MCF 10A (cell line): ENCODE results near the gene IL1RL2. TPM values are rescaled to one million over a fixed set of nuclear protein-coding genes. Genes with fewer than 3 reads are reported as not detected.

ENCODE experiments used
- BruUV-seq: library from RNA; stranded (reverse); fragments of 400-500 nt; replicated peaks from 2 replicates; lab custom pipeline; 2021; lab: Mats Ljungman, UMichigan
- CTCF ChIA-PET: fragments of 300-600 bp; sonication (Branson Sonifier 250); formaldehyde crosslinking; extraction: SDS; loops from one replicate; lab custom pipeline; 2021; ENCODE audit warnings: antibody characterized with exemption, inconsistent platforms; lab: Yijun Ruan, JAX
- POLR2A ChIA-PET: fragments of 300-600, 350-650 bp; sonication (Branson Sonifier 250); formaldehyde crosslinking; extraction: SDS; loops from one replicate; lab custom pipeline; 2020; ENCODE audit warnings: antibody characterized with exemption, inconsistent platforms; lab: Yijun Ruan, JAX
- DNase-seq: peaks from one replicate; pipeline ENCODE4 v3.0.0-alpha.2; 2018; ENCODE audit not compliant: unreplicated experiment
- H3K27ac Mint-ChIP-seq: one replicate; pipeline ENCODE4 v1.8.0; 2022; ENCODE audit warnings: mild to moderate bottlenecking, low read depth, mixed read lengths; ENCODE audit not compliant: unreplicated experiment
- H3K27me3 Mint-ChIP-seq: one replicate; pipeline ENCODE4 v1.8.0; 2022; ENCODE audit warnings: mixed read lengths; ENCODE audit not compliant: insufficient read depth, unreplicated experiment
- H3K36me3 Mint-ChIP-seq: one replicate; pipeline ENCODE4 v1.8.0; 2022; ENCODE audit warnings: mild to moderate bottlenecking, moderate library complexity, mixed read lengths; ENCODE audit not compliant: insufficient read depth, unreplicated experiment
- H3K4me1 Mint-ChIP-seq: one replicate; pipeline ENCODE4 v1.8.0; 2022; ENCODE audit warnings: mixed read lengths; ENCODE audit not compliant: insufficient read depth, unreplicated experiment
- H3K4me3 Mint-ChIP-seq: one replicate; pipeline ENCODE4 v1.8.0; 2022; ENCODE audit warnings: mild to moderate bottlenecking, moderate library complexity, mixed read lengths; ENCODE audit not compliant: unreplicated experiment
- H3K9me3 Mint-ChIP-seq: one replicate; pipeline ENCODE4 v1.8.0; 2022; ENCODE audit warnings: mixed read lengths; ENCODE audit not compliant: unreplicated experiment
- CTCF ChIP-seq: fragments of 200-600 bp; IDR thresholded peaks from one replicate; pipeline ENCODE4 v1.8.0; 2022; ENCODE audit warnings: antibody characterized with exemption, mild to moderate bottlenecking; ENCODE audit not compliant: unreplicated experiment
- intact Hi-C: fragments of 100-400 bp; cut with micrococcal nuclease; formaldehyde crosslinking; loops from 2 replicates; pipeline ENCODE4 v1.14.1; 2022
- total RNA-seq: library from RNA; stranded (reverse); gene quantifications from 2 replicates; pipeline ENCODE4 v1.2.3, GENCODE V29; 2022

Gene IL1RL2
- total RNA-seq, 1 experiment from 2014 or later: not detected

- Mint-ChIP-seq H3K9me3 (peaks cover 27% of the 10 kb centered on the region), H3K27me3 (no peaks in the 10 kb centered on the region), H3K27ac (no peak overlapping the region), H3K4me1 (no peaks in the 10 kb centered on the region), H3K36me3 (no peaks in the 10 kb centered on the region), H3K4me3 (no peak overlapping the region)
- intact Hi-C loops: no loop called here
- CTCF ChIA-PET: no interaction called here
- no TSS peak for BruUV-seq
- no peak for TF ChIP-seq CTCF
- no peak for DNase-seq
- POLR2A ChIA-PET: no interaction called here
Measured at GRCh38 chr2:102204638-102205037, 17.8 kb downstream of the IL1RL2 start.

- no peaks in the 10 kb centered on the region for H3K4me1 Mint-ChIP-seq
- no peak overlapping the region for H3K4me3 Mint-ChIP-seq
- H3K36me3 Mint-ChIP-seq: no peaks in the 10 kb centered on the region
- intact Hi-C loops: no loop called here
- ChIA-PET CTCF (interaction anchor here (0.6 to 0.8 kb wide), 2 partner anchors 33 to 555 kb away, joined by 3 read pairs; no protein-coding TSS in a partner anchor), POLR2A (no interaction called here)
- H3K27ac Mint-ChIP-seq: no peak overlapping the region
- BruUV-seq: no TSS peak
- no peaks in the 10 kb centered on the region for H3K27me3 Mint-ChIP-seq
- H3K9me3 Mint-ChIP-seq: peaks cover 27% of the 10 kb centered on the region
- no peak for DNase-seq
- no peak for TF ChIP-seq CTCF
Measured at GRCh38 chr2:102206666-102207341, 20.0 kb downstream of the IL1RL2 start.

- H3K4me3 Mint-ChIP-seq: no peak overlapping the region
- no peak overlapping the region for H3K27ac Mint-ChIP-seq
- POLR2A ChIA-PET: no interaction called here
- H3K9me3 Mint-ChIP-seq: peaks cover 22% of the 10 kb centered on the region
- no peaks in the 10 kb centered on the region for H3K36me3 Mint-ChIP-seq
- H3K4me1 Mint-ChIP-seq: no peaks in the 10 kb centered on the region
- H3K27me3 Mint-ChIP-seq: no peaks in the 10 kb centered on the region
- intact Hi-C loops: no loop called here
- DNase-seq: no peak
- CTCF ChIA-PET: interaction anchor here (0.6 to 0.8 kb wide), 3 partner anchors 21 to 77 kb away, joined by 3 to 4 read pairs (median 3); no protein-coding TSS in a partner anchor
- BruUV-seq: no TSS peak
- no peak for TF ChIP-seq CTCF
Measured at GRCh38 chr2:102208774-102209173, 22.0 kb downstream of the IL1RL2 start.

- H3K4me1 Mint-ChIP-seq: no peaks in the 10 kb centered on the region
- DNase-seq: no peak
- no peak overlapping the region for H3K27ac Mint-ChIP-seq
- intact Hi-C loops: no loop called here
- H3K9me3 Mint-ChIP-seq: peaks cover 15% of the 10 kb centered on the region
- H3K36me3 Mint-ChIP-seq: no peaks in the 10 kb centered on the region
- H3K27me3 Mint-ChIP-seq: no peaks in the 10 kb centered on the region
- no TSS peak for BruUV-seq
- POLR2A ChIA-PET: no interaction called here
- CTCF ChIA-PET: interaction anchor here (0.6 to 0.7 kb wide), 3 partner anchors 45 to 506 kb away, joined by 3 read pairs; no protein-coding TSS in a partner anchor
- no peak overlapping the region for H3K4me3 Mint-ChIP-seq
- no peak for TF ChIP-seq CTCF
Measured at GRCh38 chr2:102209474-102209873, 22.7 kb downstream of the IL1RL2 start.
